ENCODE measurements around the gene DDX54. TPM values are rescaled to one million over a fixed set of nuclear protein-coding genes. Genes with fewer than 3 reads are reported as not detected.
A peak's percentile ranks its signal among the peaks of the same experiment; 100 is the strongest.
"Not testable (repeated sequence)": the region's sequence is repeated elsewhere in the genome, so short reads cannot be mapped to it uniquely, and the experiment has no call there.

DDX54 gene
- total RNA-seq, 1 experiment from 2014 or later, result 43.1 TPM

GRCh38 chr12:113216027-113216426 lies 30.7 kb upstream of the DDX54 start:
- DNase-seq (ENCODE audit: low read depth), result no peak

GRCh38 chr12:113214895-113215400 lies 29.7 kb upstream of the DDX54 start:
- peak; percentile 99 for DNase-seq (ENCODE audit: low read depth)

- no peak for DNase-seq (ENCODE audit: low read depth)
Observed at GRCh38 chr12:113211160-113211559, 25.9 kb upstream of the DDX54 start.

GRCh38 chr12:113208041-113208934 lies 23.0 kb upstream of the DDX54 start:
- DNase-seq (ENCODE audit: low read depth), result peak; percentile 84

GRCh38 chr12:113207613-113208040 lies 22.3 kb upstream of the DDX54 start:
- DNase-seq (ENCODE audit: low read depth), result peak; percentile 73

GRCh38 chr12:113206802-113207201 lies 21.5 kb upstream of the DDX54 start:
- not testable (repeated sequence) for DNase-seq (ENCODE audit: low read depth)

GRCh38 chr12:113204804-113205203 lies 19.5 kb upstream of the DDX54 start:
- peak; percentile 13 for DNase-seq (ENCODE audit: low read depth)

- DNase-seq (ENCODE audit: low read depth), result peak; percentile 21
Observed at GRCh38 chr12:113203852-113204760, 18.8 kb upstream of the DDX54 start.

- DNase-seq (ENCODE audit: low read depth), result no peak
Observed at GRCh38 chr12:113202300-113203075, 17.2 kb upstream of the DDX54 start.

- no peak for DNase-seq (ENCODE audit: low read depth)
Observed at GRCh38 chr12:113201187-113202177, 16.2 kb upstream of the DDX54 start.

GRCh38 chr12:113200021-113200797 lies 14.9 kb upstream of the DDX54 start:
- no peak for DNase-seq (ENCODE audit: low read depth)

GRCh38 chr12:113198296-113198695 lies 13.0 kb upstream of the DDX54 start:
- peak; percentile 64 for DNase-seq (ENCODE audit: low read depth)

- DNase-seq (ENCODE audit: low read depth), result no peak
Observed at GRCh38 chr12:113197518-113198077, 12.3 kb upstream of the DDX54 start.

- peak; percentile 83 for DNase-seq (ENCODE audit: low read depth)
Observed at GRCh38 chr12:113196990-113197389, 11.7 kb upstream of the DDX54 start.

- no peak for DNase-seq (ENCODE audit: low read depth)
Observed at GRCh38 chr12:113196582-113196981, 11.3 kb upstream of the DDX54 start.

- DNase-seq (ENCODE audit: low read depth), result no peak
Observed at GRCh38 chr12:113195598-113195997, 10.3 kb upstream of the DDX54 start.

GRCh38 chr12:113194971-113195391 lies 9.7 kb upstream of the DDX54 start:
- DNase-seq (ENCODE audit: low read depth), result peak; percentile 84

- no peak for DNase-seq (ENCODE audit: low read depth)
Observed at GRCh38 chr12:113191227-113191626, 5.9 kb upstream of the DDX54 start.

- peak; percentile 60 for DNase-seq (ENCODE audit: low read depth)
Observed at GRCh38 chr12:113190761-113191160, 5.5 kb upstream of the DDX54 start.

All from M059J (cell line).